Islet precursor cell (in vitro differentiated cells): ENCODE data around the gene SLC16A10.
A peak's percentile ranks its signal among the peaks of the same experiment; 100 is the strongest.

Source experiments
- DNase-seq: peaks from one replicate; pipeline ENCODE4 v3.0.0-alpha.2; 2018

Gene SLC16A10

DNA sequence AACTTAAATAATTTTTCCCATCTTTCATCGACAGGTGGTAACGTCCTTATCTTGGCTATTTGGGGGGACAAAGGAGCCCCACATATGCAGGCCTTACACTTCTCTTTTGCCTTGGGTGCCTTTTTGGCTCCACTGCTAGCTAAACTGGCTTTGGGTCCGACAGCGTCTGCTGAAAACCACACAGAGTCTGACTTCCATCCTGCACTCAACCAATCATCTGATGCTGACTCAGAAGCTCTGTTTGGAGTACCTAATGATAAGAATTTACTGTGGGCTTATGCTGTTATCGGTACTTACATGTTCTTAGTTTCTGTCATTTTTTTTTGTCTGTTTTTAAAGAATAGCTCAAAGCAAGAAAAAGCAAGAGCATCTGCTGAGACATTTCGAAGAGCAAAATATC, 178.5 kb downstream of the SLC16A10 start:
- DNase-seq: peak; percentile 75

DNA sequence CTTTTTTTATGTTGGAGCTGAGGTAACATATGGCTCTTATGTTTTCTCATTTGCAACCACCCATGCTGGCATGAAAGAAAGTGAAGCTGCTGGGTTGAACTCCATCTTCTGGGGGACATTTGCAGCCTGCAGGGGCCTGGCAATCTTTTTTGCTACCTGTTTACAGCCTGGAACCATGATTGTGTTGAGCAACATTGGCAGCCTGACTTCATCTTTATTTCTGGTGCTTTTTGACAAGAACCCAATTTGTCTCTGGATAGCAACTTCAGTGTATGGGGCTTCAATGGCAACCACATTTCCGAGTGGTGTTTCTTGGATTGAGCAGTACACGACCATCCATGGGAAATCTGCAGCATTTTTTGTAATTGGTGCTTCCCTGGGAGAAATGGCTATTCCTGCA, 179.0 kb downstream of the SLC16A10 start:
- no peak for DNase-seq

DNA sequence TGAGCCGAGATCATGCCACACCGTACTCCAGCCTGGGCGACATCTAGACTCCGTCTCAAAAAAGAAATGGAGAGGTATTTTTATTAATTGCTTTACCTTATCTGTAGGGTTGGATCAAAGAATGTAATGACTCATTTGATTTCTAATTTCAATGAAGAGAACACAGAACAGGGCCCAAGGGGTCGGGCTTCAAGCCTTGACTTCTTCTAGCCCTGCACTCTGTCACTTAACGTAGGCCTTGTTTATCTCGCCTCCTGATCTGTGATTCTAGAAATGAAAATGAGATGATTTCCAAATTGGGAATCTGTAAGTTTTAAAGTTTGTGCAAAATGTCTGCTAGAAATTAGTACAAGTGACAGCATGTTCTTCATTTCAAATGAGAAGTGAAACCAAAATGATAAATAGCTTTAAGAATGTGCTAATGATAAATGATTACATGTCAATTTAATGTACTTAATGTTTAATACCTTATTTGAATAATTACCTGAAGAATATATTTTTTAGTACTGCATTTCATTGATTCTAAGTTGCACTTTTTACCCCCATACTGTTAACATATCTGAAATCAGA, 180.5 kb downstream of the SLC16A10 start:
- no peak for DNase-seq

DNA sequence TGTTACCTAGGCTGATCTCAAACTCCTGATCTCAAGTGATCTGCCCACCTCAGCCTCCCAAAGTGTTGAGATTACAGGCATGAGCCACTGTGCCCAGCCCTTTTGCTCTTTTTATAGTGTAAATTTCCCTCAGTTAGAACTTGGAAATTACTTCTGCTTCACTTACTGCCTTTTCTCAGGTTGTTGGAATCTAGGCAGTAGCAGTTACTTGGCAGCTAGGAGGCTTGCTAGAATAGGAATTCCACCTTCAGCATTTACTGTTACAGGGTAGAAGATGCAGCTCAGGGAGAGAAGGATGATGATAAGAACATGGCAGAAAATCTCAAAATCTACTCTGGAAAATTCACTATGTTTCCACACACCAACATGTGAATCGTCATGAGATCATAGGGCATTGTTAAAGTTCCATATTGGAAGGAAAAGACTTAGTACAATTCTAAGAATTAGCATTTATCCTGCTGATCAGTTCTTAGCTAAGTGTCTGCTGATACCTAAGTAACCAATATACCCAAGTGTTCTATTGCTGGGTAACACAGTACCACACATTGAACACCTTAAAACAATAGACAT, 182.2 kb downstream of the SLC16A10 start:
- DNase-seq: no peak

DNA sequence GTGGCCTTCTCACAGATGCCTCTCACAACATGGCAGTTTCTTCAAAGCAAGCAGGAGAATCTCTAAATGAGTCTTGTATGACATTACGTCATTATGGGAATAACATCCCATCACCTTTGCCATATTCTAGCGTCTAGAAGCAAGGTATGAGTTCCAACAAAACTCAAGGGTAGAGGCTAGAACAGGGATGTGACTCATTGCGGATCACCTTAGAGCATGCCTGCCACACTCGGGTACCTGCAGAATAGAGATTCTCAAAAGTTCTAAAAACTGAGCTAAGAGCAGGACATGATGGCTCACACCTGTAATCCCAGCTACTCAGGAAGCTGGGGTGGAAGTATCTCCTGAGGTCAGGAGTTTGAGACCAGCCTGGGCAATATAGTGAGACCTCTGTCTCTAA, 182.8 kb downstream of the SLC16A10 start:
- no peak for DNase-seq

DNA sequence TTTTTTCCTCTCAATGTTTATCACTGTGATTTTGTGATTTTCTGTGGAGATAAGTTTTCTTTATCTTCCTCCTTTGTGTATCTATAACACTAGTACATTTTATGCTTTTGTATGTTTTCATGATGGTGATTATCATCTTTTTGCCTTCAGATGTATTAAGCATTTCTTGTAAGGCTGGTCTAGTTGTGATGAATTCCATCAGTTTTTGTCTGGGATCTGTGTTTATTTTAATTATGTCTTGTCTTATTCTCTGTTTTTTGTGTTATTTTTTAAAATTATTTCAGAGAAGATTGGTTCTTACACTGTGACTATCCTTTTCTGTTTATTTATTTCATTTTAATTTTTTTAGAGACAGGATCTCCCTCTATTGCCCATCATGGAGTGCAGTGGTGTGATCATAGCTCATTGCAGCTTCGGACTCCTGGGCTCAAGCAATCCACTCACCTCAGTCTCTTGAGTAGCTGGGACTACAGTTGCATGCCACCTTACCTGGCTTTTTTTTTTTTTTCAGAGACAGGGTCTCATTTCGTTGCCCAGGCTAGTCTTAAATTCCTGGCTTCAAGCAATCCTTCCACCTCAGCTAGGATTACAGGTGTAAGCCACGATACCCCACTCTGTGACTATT, 187.4 kb downstream of the SLC16A10 start:
- DNase-seq: no peak

DNA sequence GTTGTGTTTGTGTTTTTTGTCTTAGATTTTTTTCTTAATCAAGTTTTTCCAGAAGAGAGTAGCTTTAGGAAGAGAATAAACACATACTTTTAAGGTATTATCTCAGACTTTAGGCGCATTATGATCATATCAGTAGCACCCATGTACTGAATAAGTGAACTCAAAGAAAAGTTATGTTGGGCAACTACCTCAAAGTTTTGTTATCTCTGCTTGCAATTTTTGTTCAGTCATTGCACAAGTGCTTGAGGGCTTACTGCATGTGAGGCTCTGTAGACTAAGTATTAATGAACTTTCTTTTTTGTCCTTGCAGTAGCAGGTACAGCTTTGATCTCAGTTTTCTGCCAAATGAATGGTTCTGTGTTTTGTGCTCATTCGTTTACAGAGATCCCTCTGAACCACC, 189.0 kb downstream of the SLC16A10 start:
- no peak for DNase-seq

DNA sequence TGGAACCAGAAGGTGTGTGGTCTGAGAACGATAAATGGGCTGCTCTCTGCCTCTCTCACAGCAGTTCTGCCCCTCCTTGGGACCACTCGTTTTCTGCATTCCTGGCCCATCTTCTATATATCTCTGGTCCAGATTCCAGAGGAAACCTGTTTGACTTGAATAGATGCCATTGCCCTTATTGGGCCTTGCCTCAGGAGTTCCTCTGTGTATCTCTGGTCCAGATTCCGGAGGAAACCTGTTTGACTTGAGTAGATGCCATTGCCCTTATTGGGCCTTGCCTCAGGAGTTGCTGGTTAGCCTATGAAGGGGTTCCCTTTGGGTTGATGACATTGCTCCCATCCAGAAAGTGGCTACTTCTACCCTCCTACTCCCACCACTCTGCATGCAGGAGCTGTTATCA, 189.4 kb downstream of the SLC16A10 start:
- peak; percentile 94 for DNase-seq

DNA sequence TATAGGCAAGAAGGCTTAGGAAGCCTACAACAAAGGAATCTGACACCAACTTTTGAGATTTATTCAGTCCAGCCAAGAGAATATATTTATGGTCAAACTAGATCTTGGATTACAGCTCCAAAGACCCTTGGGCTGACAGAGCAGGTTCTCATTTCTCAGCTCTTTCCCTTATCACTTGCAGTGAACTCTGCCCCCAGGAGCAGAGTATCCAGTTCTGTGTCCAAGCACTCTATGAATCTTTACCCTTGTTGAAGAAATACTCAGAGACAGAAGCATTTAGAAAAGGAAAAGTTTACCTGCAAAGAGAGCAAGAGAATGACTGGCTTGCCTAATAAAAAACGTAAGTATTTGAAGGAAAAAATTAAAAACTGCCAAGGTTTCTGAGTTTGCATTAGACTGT, 190.5 kb downstream of the SLC16A10 start:
- DNase-seq: no peak

DNA sequence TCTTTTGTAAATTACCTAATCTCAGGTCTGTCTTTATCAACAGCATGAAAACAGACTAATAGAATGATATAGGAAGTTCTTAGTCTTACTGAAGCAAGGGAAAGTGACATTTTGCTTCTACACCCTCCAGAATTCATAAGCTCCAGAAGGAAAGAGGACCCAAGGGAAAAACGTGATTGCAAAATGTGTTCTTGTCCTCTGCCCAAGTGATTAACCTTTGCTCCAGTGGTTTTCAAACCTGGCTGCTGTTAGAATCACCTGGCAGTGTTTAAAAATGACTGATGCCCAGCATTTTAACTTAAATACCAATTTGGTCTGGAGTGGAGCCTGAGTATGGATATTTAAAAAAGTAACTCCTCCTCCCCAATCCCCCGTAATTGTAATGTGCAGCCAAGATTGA, 191.4 kb downstream of the SLC16A10 start:
- DNase-seq: no peak

DNA sequence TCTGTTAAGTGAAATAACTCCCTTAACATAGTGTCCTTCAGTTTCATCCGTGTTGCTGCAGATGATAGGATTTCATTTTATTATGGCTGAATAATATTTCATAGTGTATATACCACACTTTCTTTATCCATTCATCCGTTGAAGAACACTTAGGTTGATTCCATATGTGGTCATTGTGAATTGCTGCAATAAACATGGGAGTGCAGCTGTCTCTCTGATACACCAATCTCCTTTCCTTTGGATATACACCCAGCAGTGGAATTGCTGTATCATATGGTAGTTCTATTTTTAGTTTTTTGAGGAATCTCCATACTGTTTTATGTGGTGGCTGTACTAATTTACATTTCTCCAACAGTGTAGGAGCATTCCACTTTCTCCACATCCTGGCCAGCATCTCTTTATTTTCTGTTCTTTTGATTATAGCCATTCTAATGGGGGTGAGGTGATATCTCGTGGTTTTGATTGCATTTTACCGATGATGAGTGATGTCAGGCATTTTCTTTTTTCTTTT, 193.2 kb downstream of the SLC16A10 start:
- no peak for DNase-seq
